HepG2 (cell line): ENCODE results near the gene FGD2.

Experiments
- ATF2 ChIP-seq: sonication (generic); formaldehyde crosslinking; IDR thresholded peaks from 2 replicates; pipeline ENCODE4 v1.4.0; 2020; ENCODE audit warnings: missing genetic modification reagents
- EP300 ChIP-seq, 3 experiments: sonication (generic) in 1 of 3; formaldehyde crosslinking in 1 of 3; IDR thresholded peaks; 2 replicates each; pipeline versions ENCODE4 v1.5.1 to v1.6.1; 2011 to 2020; ENCODE audit warnings: low read depth in 2 of 3, low read length in 2 of 3, borderline replicate concordance in 1 of 3, improper control_type of control experiment in 1 of 3, mild to moderate bottlenecking in 1 of 3, missing genetic modification reagents in 1 of 3, moderate library complexity in 1 of 3
- FOXP1 ChIP-seq, 2 experiments: fragments of 450-650 bp in 1 of 2; IDR thresholded peaks; 2 replicates each; pipeline ENCODE4 v1.6.1; 2017 to 2018; ENCODE audit warnings: antibody characterized with exemption in 1 of 2
- SMAD1 ChIP-seq: sonication (generic); formaldehyde crosslinking; IDR thresholded peaks from 2 replicates; pipeline ENCODE4 v1.4.0; 2020; ENCODE audit warnings: missing genetic modification reagents, low read depth, mild to moderate bottlenecking, borderline replicate concordance
- SRSF1 ChIP-seq: fragments of 200-400 bp; formaldehyde crosslinking; optimal IDR thresholded peaks from 2 replicates; pipeline ENCODE3; 2017; ENCODE audit warnings: mild to moderate bottlenecking, low read depth, low read length, moderate library complexity
- UBTF ChIP-seq: sonication (generic); formaldehyde crosslinking; IDR thresholded peaks from 2 replicates; pipeline ENCODE4 v1.4.0; 2020; ENCODE audit warnings: mild to moderate bottlenecking, missing genetic modification reagents
- ZNF513 ChIP-seq: sonication (generic); formaldehyde crosslinking; conservative IDR thresholded peaks from 2 replicates; pipeline ENCODE4 v1.5.0; 2020; ENCODE audit warnings: missing genetic modification reagents
- ZNF652 ChIP-seq: IDR thresholded peaks from 2 replicates; pipeline ENCODE4 v1.6.1; 2016; ENCODE audit warnings: low read depth, borderline replicate concordance
- TF ChIP-seq, protein P1 (sequence below): sonication (generic); formaldehyde crosslinking; IDR thresholded peaks from 2 replicates; pipeline ENCODE4 v1.4.0; 2020; ENCODE audit warnings: missing genetic modification reagents, borderline replicate concordance
- TF ChIP-seq, protein P2 (sequence below): sonication (generic); formaldehyde crosslinking; IDR thresholded peaks from 2 replicates; pipeline ENCODE4 v1.5.0; 2020; ENCODE audit warnings: mild to moderate bottlenecking, missing genetic modification reagents, moderate library complexity

GRCh38 chr6:37042150-37042549, 36.7 kb downstream of the FGD2 start:
- TF ChIP-seq ZNF513 (CRISPR knock-in tag): no peak
- no peak for TF ChIP-seq ZNF652 (CRISPR knock-in tag)
- TF ChIP-seq FOXP1 (IDR thresholded peaks at IDR 0.05): no peak
- no peak for TF ChIP-seq FOXP1 (CRISPR knock-in tag; IDR thresholded peaks at IDR 0.05)
- TF ChIP-seq, protein P1, sequence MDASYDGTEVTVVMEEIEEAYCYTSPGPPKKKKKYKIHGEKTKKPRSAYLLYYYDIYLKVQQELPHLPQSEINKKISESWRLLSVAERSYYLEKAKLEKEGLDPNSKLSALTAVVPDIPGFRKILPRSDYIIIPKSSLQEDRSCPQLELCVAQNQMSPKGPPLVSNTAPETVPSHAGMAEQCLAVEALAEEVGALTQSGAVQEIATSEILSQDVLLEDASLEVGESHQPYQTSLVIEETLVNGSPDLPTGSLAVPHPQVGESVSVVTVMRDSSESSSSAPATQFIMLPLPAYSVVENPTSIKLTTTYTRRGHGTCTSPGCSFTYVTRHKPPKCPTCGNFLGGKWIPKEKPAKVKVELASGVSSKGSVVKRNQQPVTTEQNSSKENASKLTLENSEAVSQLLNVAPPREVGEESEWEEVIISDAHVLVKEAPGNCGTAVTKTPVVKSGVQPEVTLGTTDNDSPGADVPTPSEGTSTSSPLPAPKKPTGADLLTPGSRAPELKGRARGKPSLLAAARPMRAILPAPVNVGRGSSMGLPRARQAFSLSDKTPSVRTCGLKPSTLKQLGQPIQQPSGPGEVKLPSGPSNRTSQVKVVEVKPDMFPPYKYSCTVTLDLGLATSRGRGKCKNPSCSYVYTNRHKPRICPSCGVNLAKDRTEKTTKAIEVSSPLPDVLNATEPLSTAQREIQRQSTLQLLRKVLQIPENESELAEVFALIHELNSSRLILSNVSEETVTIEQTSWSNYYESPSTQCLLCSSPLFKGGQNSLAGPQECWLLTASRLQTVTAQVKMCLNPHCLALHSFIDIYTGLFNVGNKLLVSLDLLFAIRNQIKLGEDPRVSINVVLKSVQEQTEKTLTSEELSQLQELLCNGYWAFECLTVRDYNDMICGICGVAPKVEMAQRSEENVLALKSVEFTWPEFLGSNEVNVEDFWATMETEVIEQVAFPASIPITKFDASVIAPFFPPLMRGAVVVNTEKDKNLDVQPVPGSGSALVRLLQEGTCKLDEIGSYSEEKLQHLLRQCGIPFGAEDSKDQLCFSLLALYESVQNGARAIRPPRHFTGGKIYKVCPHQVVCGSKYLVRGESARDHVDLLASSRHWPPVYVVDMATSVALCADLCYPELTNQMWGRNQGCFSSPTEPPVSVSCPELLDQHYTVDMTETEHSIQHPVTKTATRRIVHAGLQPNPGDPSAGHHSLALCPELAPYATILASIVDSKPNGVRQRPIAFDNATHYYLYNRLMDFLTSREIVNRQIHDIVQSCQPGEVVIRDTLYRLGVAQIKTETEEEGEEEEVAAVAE (CRISPR knock-in tag): no peak
- TF ChIP-seq, protein P2, sequence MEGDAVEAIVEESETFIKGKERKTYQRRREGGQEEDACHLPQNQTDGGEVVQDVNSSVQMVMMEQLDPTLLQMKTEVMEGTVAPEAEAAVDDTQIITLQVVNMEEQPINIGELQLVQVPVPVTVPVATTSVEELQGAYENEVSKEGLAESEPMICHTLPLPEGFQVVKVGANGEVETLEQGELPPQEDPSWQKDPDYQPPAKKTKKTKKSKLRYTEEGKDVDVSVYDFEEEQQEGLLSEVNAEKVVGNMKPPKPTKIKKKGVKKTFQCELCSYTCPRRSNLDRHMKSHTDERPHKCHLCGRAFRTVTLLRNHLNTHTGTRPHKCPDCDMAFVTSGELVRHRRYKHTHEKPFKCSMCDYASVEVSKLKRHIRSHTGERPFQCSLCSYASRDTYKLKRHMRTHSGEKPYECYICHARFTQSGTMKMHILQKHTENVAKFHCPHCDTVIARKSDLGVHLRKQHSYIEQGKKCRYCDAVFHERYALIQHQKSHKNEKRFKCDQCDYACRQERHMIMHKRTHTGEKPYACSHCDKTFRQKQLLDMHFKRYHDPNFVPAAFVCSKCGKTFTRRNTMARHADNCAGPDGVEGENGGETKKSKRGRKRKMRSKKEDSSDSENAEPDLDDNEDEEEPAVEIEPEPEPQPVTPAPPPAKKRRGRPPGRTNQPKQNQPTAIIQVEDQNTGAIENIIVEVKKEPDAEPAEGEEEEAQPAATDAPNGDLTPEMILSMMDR (CRISPR knock-in tag): no peak
- TF ChIP-seq SMAD1: no peak
- no peak for TF ChIP-seq EP300 (IDR thresholded peaks at IDR 0.05; ENCODE audit: low read depth in 2 of 2, low read length in 2 of 2)
- no peak for TF ChIP-seq EP300 (CRISPR knock-in tag; IDR thresholded peaks at IDR 0.05; ENCODE audit: borderline replicate concordance)
- TF ChIP-seq SRSF1: no peak
- no peak for TF ChIP-seq ATF2
- no peak for TF ChIP-seq UBTF (CRISPR knock-in tag)
